GM18502 (cell line): ENCODE results near the gene SHANK1.

Experiments used
- ATAC-seq: cut with Tn5 transposase; IDR thresholded peaks from one replicate; pipeline ENCODE4 v1.9.1; 2021; ENCODE audit warnings: mild to moderate bottlenecking; ENCODE audit not compliant: unreplicated experiment, poor library complexity

The SHANK1 gene

GRCh38 chr19:50735869-50736268 is 16.3 kb upstream of the SHANK1 start:
- no peak for ATAC-seq

GRCh38 chr19:50729894-50730293 is 10.3 kb upstream of the SHANK1 start:
- no peak for ATAC-seq

- no peak for ATAC-seq
Measured at GRCh38 chr19:50728084-50728737, 8.6 kb upstream of the SHANK1 start.

- no peak for ATAC-seq
Measured at GRCh38 chr19:50725911-50726230, 6.3 kb upstream of the SHANK1 start.

DNA sequence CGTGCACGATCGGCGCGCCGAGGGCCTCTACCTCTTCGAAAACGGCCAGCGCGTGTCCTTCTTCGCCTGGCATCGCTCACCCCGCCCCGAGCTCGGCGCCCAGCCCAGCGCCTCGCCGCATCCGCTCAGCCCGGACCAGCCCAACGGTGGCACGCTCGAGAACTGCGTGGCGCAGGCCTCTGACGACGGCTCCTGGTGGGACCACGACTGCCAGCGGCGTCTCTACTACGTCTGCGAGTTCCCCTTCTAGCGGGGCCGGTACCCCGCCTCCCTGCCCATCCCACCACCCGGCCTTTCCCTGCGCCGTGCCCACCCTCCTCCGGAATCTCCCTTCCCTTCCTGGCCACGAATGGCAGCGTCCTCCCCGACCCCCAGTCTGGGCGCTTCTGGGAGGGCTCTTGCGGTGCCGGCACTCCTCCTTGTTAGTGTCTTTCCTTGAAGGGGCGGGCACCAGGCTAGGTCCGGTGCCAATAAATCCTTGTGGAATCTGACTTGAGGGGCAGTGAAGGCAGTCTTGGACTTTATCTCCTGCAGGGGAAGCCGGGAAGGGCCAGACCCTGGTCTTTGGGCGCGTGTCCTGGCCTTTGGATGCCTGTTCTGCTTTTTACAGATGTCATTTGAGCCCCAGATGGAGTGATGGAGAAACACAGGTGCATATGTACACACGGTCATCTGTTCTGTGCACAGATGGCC is 5.8 kb upstream of the SHANK1 start:
- ATAC-seq: no peak

GRCh38 chr19:50724522-50725217 is 5.1 kb upstream of the SHANK1 start:
- peak; percentile 76 for ATAC-seq

DNA sequence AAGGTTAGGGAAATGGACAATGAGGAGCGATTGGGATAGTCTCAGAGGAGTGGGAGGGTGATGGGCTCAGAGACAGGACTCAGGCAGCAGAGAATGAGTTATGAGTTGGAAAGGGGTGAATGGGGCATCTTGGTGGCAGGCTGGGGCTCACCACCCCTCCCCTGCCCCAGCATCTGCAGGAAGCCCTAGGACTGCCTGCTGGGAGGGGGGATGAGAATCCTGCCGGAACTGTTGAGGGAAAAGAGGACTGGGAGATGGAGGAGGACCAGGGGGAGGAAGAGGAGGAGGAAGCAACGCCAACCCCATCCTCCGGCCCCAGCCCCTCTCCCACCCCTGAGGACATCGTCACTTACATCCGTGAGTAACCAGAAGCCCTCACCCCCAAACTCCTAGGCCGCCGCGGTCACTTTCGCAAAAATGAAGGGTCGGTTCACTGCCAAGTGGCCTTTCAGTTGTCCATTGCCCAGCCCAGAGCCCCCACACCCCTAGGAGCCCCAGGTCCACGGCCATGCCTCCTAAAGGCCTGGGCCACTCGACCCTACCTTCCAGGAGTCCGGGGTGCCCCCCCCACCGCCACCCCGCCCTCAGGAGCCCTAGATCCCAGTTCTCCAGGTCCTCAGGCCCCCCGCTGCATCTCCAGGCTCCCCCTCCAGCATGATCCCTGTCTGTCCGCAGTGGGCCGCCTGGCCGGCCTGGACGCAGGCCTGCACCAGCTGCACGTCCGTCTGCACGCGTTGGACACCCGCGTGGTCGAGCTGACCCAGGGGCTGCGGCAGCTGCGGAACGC is 4.3 kb upstream of the SHANK1 start:
- no peak for ATAC-seq

DNA sequence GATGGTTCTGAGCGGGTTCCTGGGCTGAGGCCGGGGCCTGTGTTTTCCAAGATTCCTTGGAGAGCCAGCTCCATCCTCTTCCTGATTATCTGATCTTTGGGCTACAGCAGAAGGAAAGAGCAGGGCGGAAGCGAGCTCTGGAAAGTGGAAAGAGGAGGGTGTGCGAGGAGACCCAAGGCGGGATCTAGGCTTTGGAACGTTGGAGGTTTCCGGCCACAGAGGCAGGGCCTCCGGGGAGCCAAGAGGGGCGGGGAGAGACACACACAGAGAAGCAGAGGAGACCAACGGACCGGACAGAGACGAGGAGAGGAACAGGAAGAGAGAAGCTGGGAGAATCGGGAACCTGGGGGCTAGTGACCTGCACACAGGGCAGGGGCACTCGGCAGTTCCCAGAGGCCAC is 3.5 kb upstream of the SHANK1 start, which contains the start of gene CLEC11A:
TSS of gene CLEC11A (plus strand) at position 296 of the 400 bp plus-strand sequence. CDS start 162 bp downstream, outside the sequence.
- no peak for ATAC-seq

DNA sequence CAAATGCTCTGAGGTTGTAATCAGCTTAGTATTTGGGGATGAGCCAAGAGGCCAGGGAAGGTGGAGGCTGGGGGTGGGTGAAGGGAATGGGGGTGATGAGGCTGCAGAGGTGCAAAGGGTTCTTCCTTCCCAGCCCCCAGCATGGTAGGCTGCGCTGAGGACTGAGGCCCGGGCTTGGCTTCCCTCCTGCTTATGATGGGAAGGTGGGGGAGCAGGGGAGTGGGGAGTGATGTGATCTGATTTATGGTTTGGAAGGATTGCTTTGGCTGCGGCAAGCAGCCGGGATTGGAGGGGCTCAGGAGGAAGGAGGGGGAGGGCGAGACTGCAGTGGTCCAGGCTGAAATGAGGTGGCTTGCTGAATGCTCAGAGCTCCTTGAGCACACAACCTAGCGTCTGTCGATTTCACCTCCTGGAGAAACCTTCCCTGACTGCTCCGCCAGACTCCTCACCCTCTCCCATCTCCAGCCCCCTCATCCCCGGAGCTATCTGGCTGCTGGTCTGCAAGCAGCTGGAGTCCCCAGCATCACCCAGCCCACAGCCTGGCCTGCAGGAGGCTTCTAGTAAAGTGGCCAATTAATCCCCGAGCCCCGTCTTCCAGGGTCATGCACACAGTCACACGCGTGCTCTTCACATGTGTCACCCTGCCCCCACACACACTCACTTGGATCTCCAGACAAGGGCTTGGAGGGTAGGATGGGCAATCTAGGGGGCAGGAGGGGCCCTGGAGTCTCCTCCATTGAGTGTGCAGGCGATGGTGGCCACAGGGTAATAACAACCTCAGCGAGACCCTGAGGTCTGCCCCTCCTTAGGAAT is 2.8 kb upstream of the SHANK1 start:
- no peak for ATAC-seq

- no peak for ATAC-seq
Measured at GRCh38 chr19:50721441-50722137, 2.0 kb upstream of the SHANK1 start.

- no peak for ATAC-seq
Measured at GRCh38 chr19:50720921-50721381, 1.3 kb upstream of the SHANK1 start.

GRCh38 chr19:50720181-50720920 is 749 bp upstream of the SHANK1 start:
- ATAC-seq: no peak

DNA sequence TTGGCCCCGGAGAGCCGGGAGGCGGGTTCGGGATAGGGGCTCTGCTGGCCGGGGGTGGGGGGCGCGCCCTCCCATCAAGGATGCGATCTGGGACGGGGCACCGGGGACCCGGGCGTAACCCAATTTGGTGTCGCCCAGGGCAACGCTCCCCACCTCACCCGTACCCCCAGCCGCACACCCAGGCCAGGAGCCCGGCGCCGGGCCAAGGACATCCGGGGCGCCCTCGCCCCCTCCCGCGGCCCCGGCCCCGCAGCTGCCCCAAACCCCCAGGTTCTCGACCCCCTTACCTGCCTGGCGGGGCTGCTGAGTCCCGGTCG is 525 bp downstream of the SHANK1 start:
- ATAC-seq: no peak

DNA sequence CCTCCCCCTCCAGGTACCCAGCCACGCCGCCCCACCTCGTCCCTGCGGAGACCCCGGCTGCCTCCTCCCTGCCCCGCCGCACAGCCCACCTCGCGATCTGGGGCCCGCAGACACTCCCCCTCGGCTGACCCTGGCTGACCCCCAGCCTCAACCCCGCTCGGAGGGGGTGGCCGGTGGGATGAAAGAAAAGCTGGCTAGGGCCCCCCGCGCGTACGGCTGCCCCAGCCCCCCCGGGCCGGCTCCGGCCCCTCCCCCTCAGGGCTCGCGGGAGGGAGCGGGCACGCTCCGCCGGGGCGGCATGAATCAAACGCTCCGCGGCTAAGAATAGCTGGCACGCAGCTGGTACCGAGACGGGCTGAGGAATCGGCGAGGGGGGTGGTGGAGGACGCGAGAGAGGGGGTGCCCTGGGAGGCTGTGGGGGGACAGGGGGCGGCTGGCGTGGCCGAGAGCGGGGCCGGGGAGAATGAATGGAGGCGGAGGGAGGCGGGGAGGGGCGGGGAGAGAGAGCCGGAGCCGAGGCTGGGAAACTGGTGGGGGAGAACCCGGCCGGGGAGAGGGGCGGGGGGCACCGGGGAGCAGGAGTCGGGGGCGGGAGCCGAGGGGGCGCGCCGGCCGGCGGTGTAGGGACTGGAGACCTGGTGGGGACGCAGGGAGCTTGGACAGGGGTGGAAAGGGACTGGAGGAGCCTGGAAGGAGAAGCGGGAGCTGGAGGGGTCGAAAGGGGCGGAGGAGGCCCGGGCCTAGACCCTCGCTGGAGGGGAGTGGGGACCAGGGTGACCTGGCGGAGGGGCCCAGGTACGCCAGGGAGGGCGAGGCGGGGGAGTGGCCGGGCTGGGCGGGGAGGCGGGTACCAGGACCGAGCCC is 1.1 kb downstream of the SHANK1 start:
- ATAC-seq: no peak

GRCh38 chr19:50717891-50718254 is 1.7 kb downstream of the SHANK1 start:
- ATAC-seq: no peak

DNA sequence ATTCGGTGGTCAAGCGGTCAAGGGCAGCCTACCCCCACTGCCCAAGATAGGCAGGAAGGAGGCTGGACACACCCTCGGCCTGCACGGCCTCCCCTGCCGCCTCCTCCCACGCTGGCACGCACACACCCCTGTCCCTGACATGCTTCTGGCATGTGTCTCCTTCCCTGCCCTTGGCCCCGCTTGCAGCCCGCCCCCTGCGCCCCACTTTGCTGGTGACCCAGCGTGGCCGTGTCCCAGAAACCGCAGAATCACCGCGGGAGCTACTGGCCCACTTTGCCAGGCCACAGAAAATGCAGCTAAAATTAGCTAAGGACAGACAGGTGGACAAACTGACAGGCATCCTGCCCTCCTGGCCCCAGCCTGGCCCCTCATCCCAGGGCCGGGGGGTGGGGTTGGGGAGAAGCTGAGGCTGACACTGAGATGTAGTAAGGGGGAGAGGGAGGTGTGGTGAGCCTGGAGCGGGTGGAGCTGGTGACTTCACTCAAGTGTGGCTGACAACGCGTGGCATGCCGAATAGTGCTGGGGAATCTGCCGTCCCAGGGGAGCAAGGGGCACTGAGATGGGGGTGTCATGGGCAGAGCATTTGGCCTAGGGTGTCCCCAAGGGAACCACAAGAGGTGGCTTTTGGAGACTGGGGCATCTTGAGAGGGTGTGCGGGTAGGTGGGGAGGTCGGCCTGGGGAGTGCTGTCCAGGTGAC is 2.4 kb downstream of the SHANK1 start:
- ATAC-seq: no peak
